NCI-H82 treated with DMSO at 0.1 percent for 48 hours (cell line): ENCODE results near the gene TFCP2.
"Not testable (repeated sequence)": the region's sequence is repeated elsewhere in the genome, so short reads cannot be mapped to it uniquely, and the experiment has no call there.

Experiments used
- DNase-seq: peaks from one replicate; lab custom pipeline; 2025; ENCODE audit not compliant: unreplicated experiment; lab: John Stamatoyannopoulos, UW

The TFCP2 gene

DNA sequence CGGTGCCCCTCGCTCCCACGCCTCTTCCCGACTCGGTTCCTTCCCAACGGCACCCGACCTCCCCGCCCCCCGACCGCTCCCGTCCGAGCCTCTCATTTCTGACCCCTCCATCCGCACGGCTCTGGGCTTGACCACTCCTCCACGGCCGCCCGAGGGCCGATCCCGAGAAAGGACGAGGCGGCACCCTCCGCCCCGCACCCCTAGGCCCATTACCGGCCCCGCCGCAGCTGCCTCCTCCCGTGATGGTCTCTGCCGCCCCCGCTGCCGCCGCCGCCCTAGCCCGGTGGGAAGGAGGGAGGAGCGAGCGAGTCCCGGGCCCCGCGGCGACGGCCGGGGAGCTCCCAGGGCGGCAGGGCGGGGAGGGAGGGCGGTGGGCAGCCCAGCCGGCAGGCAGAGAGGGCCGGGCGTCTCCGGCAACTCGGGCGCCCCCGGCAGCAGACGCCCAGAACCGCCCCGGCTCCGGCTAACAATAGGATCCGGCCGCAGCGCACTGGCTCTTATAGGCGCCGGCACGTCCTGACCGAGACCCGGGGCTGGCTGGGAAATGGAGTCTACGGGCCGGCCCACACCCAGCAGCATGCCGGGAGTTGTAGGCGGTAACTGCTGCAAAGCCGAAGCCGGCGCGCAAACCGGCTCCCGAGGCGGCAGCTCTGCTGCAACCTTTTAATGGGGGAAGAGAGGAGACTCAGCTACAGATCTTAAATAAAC, 89.7 kb downstream of the TFCP2 start, which contains the start of gene CSRNP2:
TSS of gene CSRNP2 (minus strand) at position 471 of the 708 bp plus-strand sequence. CDS start 7,035 bp downstream, outside the sequence.
- DNase-seq: peak; percentile 90

DNA sequence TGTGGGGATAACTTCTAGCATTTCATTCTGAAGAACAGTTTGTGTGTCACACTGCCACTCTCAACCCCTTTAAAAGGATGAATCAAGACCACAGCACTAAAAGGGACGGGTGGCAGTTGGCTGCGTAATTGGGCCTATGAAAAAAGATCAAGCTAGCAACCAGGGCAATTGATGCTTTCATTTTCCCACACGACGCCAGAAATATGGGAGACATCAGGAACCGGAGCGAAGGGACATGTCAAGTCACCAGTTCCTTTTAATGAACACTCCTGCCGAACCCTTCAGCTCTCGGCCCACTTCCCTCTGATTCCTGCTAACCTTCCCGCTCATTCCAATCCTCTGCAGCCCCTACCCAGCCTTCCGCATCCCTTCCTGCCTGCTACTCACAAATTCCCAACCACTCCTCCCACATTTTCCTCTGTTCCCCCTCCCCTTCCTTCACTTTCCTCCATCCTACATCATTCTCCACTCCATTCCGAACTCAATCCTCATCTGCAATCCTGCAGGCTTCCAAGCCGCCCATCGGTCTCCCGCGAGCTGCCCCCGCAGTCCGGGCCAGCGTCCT, 90.3 kb downstream of the TFCP2 start:
- DNase-seq: no peak

DNA sequence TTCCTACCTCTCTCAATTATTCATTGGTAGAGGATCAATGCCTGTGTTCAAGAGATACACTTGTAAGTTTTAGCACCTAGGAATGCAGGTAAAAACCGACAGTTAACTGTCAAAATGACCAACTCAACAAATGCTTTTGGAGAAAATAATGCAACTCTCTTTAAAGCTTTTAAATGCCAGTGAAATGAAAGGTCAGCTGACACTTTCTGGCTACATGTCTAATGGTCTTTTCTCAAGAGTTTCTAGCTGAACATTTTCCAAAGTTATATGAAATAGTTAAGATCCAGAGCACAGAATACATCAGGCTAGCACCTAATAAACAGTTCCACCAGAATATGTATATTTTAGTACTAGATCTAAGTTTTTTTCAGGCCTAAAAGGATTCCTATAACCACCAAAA, 91.5 kb downstream of the TFCP2 start:
- no peak for DNase-seq

DNA sequence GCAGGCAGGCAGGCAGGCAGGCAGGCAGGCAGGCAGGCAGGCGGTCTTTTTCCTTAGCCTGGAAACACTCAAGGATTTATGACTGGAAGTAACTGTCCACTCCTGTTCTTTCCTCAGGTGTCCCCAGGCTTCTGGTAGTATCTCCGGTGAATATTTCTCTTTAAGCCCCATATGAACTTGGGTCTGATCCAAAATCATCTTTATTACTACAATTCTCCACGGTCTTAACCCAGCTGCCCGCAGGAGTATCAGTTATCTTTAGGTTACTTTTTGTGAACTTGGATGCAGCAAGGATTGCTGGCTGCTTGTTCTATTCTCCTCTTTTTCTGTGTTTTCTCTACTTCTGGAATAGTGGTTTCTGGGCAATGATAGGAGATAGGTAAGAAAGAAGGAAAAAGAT, 92.8 kb downstream of the TFCP2 start:
- no peak for DNase-seq

DNA sequence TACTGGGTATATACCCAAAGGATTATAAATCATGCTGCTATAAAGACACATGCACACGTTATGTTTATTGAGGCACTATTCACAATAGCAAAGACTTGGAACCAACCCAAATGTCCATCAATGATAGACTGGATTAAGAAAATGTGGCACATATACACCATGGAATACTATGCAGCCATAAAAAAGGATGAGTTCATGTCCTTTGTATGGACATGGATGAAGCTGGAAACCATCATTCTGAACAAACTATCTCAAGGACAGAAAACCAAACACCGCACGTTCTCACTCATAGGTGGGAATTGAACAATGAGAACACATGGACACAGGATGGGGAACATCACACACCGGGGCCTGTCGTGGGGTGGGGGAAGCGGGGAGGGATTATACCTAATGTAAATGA, 94.1 kb downstream of the TFCP2 start:
- not testable (repeated sequence) for DNase-seq

DNA sequence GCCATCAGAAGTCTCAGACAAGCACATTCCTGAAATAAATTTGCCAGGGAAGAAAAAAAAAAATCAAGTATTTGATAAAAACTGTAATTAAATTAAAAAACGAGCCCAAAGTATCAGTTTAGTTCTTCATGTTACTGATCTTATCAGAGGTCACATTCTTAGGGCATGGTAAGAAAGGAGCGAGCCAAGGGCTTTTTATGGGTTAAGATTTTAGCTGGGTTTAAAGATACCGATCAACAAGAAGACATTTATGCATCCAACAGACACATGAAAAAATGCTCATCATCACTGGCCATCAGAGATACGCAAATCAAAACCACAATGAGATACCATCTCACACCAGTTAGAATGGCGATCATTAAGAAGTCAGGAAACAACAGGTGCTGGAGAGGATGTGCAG, 94.6 kb downstream of the TFCP2 start:
- not testable (repeated sequence) for DNase-seq

DNA sequence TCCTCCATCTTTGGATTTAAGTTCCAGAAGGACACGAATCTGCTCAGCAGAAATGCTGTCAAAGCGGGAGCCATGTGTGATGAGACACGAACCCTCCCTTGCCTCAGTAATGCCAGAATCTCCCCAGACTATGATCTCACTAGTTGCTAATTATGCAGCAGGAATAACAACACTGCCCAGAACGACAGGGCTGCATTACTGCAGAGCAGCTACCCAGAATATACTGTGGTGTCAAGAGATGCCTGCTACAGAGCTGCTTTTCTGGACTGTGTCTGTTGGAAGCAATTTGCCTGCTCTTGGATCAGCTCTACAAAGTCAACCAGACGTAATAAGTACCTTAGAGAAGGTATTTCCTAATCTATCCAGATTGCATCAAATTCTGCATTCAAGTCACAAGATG, 95.0 kb downstream of the TFCP2 start:
- DNase-seq: no peak

DNA sequence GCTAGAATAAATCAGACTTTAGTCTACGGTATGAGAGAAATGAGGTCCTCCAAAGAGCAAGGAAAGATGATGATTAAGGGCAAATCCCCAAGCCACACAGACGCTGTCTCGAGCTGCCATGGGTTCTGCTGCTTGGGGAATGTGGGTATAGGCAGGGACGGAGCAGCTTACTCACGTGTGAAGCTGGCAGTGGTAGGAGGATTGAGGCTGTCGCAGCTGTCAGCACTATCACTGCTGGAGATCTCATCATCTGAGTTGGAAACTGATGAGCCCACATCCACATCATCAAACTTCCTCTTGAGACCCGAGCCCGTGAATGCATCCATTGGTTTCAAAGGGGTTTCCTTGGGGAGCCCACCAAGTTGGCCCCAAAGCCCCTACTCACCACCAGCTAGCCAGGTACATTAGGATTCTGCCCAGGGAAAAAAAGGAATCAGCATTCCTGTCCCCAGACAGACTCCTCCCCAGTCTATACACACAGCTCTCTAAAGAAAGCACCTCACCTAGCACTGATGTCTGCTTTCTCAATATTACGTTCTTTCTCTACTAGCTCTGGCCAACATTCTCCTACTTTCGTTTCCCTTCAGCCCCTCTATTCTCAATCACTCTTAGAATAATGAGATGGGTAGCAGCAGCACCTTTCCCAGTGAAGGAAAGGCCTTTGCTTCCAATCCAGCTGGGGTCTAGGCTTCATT, 96.6 kb downstream of the TFCP2 start:
- no peak for DNase-seq

DNA sequence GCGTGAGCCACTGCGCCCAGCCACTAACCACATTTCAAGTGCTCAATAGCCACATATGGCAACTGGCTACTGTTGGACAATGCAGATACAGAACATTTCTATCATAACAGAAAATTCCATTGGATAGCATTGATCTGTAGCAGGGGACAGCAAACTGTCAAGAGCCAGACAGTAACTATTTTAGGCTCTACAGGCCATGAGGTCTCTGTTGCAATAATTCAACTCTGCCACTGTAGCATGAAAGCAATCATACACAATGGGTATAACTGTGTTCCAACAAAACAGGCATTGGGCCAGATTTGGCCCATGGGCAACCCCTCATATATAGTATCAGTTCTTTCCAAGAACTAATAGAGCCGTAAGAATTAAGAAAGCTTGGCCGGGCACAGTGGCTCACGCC, 97.5 kb downstream of the TFCP2 start:
- DNase-seq: no peak

DNA sequence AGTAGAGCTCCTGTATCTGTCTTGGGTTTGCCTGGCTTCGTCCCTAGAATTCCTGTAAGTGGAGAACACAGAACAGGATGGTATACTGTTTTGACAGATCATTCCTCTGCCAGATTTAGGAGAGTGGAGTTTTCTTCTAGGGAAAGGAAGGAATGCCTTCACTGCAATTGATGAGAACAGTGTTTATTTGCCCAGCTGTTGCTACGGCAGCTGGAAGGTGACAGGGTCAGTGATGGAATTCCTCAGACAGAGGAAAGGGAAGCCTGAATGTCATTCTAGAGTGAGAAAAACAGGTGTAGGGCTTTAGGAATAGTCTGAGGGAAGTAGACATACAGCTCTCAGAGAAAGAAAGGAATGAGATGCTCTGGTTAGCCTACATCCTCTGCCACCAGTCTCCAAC, 101.3 kb downstream of the TFCP2 start:
- DNase-seq: no peak

DNA sequence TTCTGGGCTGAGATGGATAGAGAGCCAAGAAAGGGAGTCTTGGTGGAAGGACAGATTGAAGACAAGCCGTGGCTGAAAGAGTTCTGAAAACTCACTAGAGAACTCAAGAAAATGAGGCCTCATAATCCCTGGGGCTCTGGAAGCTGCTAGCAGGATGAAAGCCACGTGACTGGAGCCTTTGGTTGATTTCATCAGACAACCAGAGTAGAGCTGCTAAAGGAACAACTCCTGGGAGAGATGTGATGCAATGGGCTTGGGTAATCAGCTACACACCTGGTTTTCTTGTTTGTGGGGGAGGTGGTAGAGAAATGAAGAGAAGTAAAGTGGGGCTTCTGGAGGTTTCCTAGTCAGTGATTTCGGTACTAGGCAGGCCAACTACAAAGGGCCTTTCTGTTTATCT, 102.9 kb downstream of the TFCP2 start:
- DNase-seq: no peak

DNA sequence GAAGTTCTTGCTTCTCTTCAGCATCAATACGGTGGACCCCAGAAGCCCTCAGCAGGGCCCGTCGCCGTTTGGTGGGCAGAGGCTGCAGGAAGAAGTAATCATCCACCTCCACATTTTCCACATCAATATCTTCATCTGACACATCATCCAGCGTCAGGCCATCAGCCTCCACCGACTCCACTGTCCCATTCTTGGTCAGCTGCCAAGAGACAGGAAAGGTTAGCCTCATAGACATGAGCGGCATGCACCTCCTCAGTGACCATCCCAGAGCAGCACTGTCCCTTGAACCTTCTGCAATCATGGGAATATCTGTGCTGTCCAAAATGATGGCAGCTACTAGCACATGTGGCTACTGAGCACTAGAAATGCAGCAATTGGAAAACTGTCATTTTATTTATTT, 105.2 kb downstream of the TFCP2 start:
- no peak for DNase-seq

DNA sequence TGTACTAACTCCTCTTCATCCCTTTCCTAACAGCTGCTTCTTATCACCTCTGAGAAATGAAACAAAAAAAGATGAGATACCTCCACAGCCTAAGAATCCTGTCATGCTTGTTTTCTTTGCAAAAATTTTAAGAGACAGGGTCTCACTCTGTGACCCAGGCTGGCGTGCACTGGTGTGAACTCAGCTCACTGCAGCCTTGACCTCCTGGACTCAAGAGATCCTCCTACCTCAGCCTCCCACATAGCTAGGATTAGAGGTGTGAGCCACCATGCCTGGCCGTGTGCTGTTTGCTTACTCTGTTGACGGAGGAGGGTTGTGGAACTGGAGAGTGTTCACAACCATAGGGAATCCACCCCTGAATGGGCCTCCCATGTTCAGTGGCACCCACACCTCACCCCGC, 105.7 kb downstream of the TFCP2 start:
- no peak for DNase-seq

DNA sequence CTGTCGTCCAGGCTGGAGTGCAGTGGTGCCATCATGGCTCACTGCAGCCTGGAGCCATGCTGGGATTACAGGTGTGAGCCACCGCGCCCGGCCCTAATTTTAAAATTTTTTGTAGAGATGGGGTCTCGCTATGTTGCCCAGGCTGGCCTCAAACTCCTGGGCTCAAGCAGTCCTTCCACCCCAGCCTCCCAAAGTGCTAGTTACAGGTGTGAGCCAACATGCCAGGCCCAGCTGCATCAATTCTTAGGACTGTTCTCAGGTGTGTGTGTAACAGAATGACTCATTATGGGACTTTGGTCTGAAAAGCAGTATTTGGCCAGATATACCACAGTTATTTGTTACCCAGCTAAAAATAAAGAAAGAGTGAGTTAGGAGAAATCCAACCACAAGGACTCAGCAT, 107.4 kb downstream of the TFCP2 start:
- DNase-seq: no peak

DNA sequence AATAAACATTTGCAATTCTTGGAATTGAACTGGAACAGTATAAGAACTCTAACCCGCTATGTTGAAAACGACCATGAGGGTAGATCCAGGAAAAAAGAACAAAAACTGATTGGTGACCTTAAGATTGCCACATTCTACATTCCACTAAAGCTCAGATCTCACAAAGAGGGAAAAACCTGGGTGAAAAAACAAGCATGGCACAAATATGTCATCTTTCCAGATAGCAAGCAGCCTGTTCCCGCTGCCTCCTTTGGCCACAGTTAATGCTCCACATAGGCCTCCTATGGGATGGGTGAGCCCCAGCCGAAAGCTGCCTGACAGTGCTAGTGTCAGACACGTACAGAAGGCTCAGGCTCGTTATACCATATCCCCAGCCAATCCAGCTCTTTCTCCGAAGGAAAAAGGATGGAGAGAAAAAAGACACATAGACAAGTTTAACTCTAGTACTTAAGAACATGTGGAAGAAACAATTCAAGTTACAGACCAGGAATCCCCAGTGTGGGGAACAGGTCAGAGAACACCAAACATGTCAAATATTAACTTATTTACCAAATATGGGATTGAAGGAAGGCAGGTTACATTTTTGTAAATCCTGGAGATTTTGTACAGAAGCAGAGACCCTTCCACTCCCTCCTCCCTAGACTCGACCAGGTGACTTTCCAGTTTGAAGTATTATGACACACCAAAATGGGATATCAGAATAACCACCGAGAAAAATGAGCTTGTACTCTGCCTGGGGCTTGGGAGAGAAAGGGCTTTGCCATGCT, 110.1 kb downstream of the TFCP2 start:
- no peak for DNase-seq

DNA sequence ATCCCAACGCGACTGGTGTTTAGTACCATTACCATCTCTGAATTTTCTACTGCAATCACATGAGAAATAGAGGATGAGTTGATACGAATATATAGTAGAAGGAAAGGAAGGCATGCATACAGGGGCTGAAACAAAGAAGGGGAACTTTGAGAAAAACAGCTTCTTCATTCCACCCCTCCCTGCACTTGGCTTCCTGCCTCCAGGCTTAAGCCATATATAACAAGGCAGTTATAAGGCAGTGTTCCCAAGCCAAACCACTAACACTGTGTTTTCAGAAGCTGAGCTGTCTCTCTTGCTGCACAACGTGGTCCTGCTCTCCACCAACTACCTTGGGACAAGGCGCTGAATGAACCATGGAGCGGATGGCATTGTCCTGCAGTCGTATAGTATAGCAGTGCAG, 113.8 kb downstream of the TFCP2 start:
- DNase-seq: no peak

DNA sequence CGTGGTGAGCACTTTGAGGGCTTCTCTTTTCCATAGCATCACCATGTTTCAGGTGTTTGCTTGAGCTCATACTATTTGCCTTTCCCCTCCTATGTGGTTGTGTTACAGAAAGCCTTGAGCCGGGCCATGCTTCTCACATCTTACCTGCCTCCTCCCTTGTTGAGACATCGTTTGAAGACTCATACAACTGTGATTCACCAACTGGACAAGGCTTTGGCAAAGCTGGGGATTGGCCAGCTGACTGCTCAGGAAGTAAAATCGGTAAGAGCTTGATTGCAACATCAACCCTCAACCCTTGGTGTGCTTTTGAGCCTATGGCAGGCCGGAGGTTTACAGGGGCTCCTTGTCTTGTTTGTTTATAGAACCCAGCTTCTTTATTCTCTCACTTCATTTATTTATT, 116.7 kb downstream of the TFCP2 start:
- no peak for DNase-seq

DNA sequence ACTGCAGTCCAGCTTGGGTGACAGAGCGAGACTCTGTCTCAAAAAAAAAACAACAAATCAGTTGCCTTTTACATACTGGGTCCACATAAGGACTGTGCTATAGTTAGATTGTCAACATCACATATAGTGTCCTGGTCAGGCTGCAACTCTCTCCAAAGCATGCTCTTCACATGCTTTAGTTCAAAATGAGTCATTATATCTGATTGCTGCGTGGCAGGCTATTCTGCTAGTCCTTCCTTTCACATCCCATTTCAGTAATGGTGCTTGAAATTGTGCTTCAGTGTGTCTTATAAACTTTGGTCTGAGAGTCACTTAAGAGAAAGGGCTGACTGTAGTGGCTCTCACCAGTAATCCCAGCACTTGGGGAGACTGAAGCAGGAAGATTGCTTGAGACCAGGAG, 117.9 kb downstream of the TFCP2 start:
- DNase-seq: no peak

DNA sequence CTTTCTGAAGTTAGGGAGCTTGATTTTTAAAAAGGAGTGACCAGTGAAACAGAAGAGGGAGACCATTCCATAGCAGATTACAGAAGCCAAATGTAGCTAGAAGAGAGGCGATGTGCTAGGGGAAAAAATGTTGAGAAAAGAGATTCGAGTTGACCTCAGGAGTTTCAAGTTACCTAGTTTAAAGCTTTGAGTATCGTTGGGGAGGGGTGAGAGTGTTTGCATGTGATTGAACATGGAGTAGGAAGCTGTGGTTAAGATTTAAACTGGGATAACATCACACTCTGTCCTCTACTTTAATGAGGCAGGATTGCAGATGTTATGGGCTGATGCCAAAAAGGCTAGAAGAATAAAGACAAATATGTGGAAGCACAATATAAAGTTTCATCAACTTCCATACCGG, 121.1 kb downstream of the TFCP2 start:
- no peak for DNase-seq

DNA sequence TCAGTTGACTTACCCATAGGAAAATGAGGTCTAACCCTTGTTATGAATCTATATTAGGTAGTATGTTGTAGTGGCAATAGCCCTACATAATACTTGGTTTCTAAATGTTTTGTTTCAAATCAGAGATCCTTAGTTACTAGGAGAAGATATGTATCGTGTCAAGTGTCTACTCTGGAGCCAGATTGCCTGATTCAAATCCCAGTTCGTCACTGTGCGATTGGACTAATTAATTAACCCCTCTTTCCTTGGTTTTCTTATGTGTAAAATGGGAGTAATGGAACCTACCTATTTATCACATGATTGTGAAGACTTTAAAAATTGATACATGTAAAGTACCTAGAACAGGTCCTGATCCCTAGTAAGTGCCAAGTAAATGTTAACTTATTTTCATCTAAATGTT, 123.4 kb downstream of the TFCP2 start:
- DNase-seq: no peak

DNA sequence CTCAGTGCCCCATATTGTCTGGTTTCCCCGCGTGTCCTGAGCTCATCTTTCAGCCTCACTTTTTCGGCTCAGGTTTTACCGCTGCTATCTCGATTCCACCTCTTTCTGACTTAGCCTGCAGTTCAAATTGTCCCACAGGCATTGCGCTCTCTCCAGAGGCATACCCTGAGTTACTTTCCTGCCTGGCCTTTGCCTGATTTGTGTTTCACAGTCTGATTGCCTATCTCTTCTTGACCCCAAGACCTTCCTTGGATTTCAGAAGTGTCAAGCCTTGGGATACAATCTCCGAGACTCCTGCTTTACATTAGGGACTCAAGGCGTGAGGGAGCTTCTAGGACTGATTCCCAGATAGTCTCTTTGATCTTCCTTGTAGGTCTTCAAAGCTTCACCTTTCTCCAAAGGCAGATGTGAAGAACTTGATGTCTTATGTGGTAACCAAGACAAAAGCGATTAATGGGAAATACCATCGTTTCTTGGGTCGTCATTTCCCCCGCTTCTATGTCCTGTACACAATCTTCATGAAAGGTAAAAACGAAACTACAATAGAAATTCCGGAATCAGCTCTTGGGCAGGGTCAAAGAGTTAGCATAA, 124.2 kb downstream of the TFCP2 start:
- DNase-seq: no peak
